Thoracic aorta (tissue), 2 donors: ENCODE results near the gene TRAK1. TPM values are rescaled to one million over a fixed set of nuclear protein-coding genes. Genes with fewer than 3 reads are reported as not detected.

Source experiments
- ATAC-seq: fragments of 150-250 bp; one replicate; pipeline ENCODE4 v1.8.0; 2017; ENCODE audit warnings: low read depth; ENCODE audit not compliant: insufficient number of reproducible peaks, low FRiP score
- DNase-seq: peaks from one replicate; pipeline ENCODE4 v3.0.0-alpha.2; 2020; ENCODE audit warnings: low spot score
- H3K27ac ChIP-seq, 2 donors: fragments of 200-600 bp; sonication (generic); 1 replicate in 1 of 2; 2 replicates in 1 of 2; pipeline ENCODE4 v1.5.1; 2016; ENCODE audit warnings: mild to moderate bottlenecking in 2 of 2, moderate library complexity in 2 of 2
- H3K27me3 ChIP-seq: fragments of 200-600 bp; sonication (generic); replicated peaks from 2 replicates; pipeline ENCODE4 v1.6.0; 2016; ENCODE audit warnings: mild to moderate bottlenecking; ENCODE audit not compliant: insufficient read depth
- H3K36me3 ChIP-seq: fragments of 200-600 bp; sonication (generic); one replicate; pipeline ENCODE4 v1.5.1; 2016
- H3K4me1 ChIP-seq, 2 donors: fragments of 200-600 bp; sonication (generic); 1 replicate in 1 of 2; 2 replicates in 1 of 2; pipeline versions ENCODE4 v1.5.1 to v1.6.0; 2016; ENCODE audit warnings: low read depth in 2 of 2, mild to moderate bottlenecking in 1 of 2; ENCODE audit not compliant: control insufficient read depth in 1 of 2
- H3K4me3 ChIP-seq: fragments of 200-600 bp; sonication (generic); 2 replicates; pipeline ENCODE4 v1.5.1; 2016; ENCODE audit warnings: mild to moderate bottlenecking
- H3K9me3 ChIP-seq: fragments of 200-600 bp; sonication (generic); 2 replicates; pipeline ENCODE4 v1.5.1; 2016
- total RNA-seq, 2 donors: library from RNA; depleted of rRNA; stranded (reverse); fragments of >200 nt; gene quantifications; one replicate each; pipeline versions ENCODE4 v1.1.0 to v1.2.3, GENCODE V29; 2016
- TF ChIP-seq, protein P1 (sequence below): fragments of 200-600 bp; sonication (generic); IDR thresholded peaks from one replicate; pipeline ENCODE4 v1.5.1; 2019; ENCODE audit warnings: antibody characterized with exemption

TRAK1 gene
- total RNA-seq, 2 donors from 2014 or later = 35.1 to 36.0 TPM

DNA sequence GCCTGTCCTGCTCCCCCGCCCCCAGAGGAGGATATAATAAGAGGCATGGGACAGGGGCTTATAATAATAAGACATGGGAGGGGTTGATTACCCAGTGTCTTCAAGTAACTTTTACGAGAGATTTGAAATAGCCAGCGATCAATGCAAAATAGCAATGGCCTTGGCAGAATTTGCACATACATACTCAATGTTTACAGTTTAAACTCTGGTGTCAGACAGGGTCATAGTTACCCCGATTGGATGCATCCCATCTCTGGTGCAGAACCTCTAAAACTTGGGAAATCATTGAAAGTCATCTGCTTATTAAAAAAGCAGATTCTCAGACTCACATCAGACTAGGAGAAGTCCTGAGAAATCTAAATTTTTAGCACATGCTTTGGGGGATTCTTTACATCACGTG is 61.0 kb downstream of the TRAK1 start:
- no peak for ATAC-seq
- TF ChIP-seq, protein P1, sequence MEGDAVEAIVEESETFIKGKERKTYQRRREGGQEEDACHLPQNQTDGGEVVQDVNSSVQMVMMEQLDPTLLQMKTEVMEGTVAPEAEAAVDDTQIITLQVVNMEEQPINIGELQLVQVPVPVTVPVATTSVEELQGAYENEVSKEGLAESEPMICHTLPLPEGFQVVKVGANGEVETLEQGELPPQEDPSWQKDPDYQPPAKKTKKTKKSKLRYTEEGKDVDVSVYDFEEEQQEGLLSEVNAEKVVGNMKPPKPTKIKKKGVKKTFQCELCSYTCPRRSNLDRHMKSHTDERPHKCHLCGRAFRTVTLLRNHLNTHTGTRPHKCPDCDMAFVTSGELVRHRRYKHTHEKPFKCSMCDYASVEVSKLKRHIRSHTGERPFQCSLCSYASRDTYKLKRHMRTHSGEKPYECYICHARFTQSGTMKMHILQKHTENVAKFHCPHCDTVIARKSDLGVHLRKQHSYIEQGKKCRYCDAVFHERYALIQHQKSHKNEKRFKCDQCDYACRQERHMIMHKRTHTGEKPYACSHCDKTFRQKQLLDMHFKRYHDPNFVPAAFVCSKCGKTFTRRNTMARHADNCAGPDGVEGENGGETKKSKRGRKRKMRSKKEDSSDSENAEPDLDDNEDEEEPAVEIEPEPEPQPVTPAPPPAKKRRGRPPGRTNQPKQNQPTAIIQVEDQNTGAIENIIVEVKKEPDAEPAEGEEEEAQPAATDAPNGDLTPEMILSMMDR = no peak
- peaks cover 0 to 7% of the 10 kb centered on the region in 2 donors for H3K4me1 ChIP-seq

DNA sequence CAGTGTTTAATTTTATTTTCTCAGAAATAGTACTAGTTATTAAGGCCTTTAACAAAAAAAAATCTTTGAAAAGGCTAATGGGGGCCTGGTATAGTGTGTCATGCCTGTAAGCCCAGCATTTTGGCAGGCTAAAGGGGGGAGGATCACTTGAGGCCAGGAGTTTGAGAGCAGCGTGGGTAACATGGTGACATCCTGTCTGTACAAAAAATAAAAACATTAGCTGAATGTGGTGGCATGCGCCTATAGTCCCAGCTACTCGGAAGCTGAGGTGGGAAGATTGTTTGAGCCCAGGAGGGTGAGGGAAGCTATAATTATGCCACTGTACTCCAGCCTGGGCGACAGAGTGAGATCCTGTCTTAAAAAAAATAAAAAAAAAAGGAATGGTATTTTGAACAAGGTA is 61.9 kb downstream of the TRAK1 start:
- TF ChIP-seq, protein P1 = no peak
- H3K4me3 ChIP-seq = no peak overlapping the region
- ATAC-seq (no peak), DNase-seq (no peak)
- H3K4me1 ChIP-seq = peaks cover 0 to 7% of the 10 kb centered on the region in 2 donors
- no peaks in the 10 kb centered on the region for H3K36me3 ChIP-seq
- no peaks in the 10 kb centered on the region for H3K9me3 ChIP-seq
- no peaks in the 10 kb centered on the region for H3K27me3 ChIP-seq
- no peak overlapping the region for H3K27ac ChIP-seq

More for the DNA sequence above, 61.0 kb downstream of the TRAK1 start:
- Histone ChIP-seq H3K9me3 (no peaks in the 10 kb centered on the region), H3K4me3 (no peak overlapping the region), H3K27me3 (no peaks in the 10 kb centered on the region), H3K27ac (no peak overlapping the region), H3K36me3 (no peaks in the 10 kb centered on the region)
- DNase-seq = no peak

DNA sequence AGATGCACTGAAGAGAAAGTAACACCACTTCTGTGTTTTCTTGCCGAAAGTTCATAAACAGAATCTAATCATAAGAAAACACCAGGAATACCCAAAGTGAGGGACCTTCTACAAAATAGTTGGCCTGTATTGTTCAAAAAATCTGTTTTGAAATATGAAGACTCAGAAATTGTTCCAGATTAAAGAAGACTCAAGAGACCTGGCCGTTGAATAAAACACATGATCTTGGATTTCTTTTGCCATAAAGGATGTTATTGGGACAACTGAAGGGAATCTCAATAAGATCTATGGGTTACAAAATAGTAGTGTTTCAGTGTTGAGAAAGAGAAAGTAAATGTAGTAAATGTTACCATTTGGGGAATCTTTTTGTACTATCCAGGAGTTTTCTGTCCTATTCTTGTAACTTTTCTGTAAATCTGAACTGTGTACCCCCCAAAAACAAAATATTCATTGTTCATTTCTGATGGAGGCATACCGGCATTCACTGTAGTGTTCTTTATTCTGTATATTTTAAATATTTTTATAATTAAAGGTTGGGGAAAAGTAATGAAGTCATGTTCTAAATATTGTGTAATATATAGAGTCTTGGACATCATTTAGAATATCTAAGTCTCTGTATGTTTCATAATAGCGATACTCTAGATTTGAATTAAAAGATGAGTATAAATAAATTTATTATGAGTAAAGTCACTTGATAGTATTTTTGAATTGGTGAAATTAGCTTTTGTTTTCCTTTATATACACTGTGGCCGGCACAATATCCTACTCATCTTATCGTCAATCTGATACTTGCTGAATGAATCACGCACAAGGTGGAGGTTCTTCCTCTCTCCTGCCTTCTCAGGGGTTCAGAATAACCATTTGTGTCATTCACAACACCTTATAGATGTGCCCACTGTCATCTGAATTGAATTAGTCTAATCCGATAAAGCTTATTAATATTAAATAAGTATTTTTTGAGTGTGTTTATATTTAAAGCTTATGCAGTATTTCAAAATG is 66.7 kb downstream of the TRAK1 start:
- Histone ChIP-seq H3K4me3 (no peak overlapping the region), H3K27me3 (no peaks in the 10 kb centered on the region), H3K27ac (no peak overlapping the region), H3K4me1 (peaks cover 20 to 29% of the 10 kb centered on the region in 2 donors), H3K9me3 (no peaks in the 10 kb centered on the region), H3K36me3 (no peaks in the 10 kb centered on the region)
- TF ChIP-seq, protein P1 = no peak
- no peak for ATAC-seq
- no peak for DNase-seq

DNA sequence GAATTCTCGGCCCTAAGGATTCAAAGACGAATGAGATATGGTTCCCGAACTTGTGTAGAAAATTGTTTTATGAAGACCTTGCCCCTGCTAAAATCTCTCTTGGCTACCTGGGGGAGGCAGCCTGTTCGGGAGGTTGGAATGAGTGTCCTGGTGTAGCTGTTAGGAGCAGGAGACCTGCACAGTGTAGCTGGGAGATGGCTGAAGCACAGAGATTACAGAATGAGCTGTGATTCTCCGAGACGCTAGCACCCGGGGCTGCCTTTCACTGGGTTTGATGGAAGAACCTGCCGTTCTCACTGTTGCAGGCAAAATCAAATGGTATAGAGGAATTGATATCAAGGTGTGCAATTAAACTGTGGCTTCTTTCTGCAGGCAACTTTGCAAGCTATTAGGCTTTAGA is 68.0 kb downstream of the TRAK1 start:
- Histone ChIP-seq H3K4me3 (no peak overlapping the region), H3K9me3 (no peaks in the 10 kb centered on the region), H3K4me1 (peaks cover 20 to 29% of the 10 kb centered on the region in 2 donors), H3K27me3 (no peaks in the 10 kb centered on the region), H3K27ac (no peak overlapping the region), H3K36me3 (no peaks in the 10 kb centered on the region)
- TF ChIP-seq, protein P1 = no peak
- no peak for ATAC-seq
- no peak for DNase-seq

DNA sequence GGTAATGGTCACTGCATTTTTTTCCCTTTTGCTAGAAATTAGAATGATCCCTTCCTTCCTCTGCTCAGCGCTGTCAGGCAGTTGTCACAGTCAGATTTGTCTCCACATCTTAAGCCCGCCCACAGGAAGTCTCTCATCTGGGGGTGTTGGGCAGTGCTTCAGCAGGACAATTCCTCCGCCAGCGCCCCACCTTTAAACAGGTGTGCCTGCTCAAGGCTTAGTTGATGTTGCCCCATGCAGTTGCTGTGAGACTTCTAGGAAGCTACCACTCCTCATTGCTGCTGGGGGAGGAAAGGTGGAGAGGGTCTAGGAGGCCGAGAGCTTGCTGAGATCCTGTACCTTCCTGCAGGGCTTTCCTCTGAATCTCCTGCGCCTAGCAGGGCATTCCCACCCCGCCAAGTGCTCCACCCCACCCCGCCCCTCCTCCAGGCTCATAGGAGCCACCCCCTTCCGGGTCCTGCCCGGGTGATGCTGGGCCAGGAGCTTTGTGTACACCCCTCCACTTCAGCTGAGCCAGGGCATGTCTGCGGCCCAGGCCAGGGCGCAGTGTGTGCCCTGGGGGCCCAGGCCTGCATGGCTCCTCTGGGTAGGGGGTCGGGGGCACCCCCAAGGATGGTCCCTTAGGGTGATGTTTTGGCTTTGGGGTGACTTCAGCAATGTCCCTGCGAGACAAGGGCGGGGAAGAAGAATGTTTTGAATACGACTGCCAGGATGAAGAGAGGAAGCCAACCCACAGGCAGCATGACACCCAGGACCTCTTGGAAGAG is 68.7 kb downstream of the TRAK1 start:
- H3K4me3 ChIP-seq = peak overlapping the region; percentile 50
- TF ChIP-seq, protein P1 = no peak
- H3K27me3 ChIP-seq = no peaks in the 10 kb centered on the region
- H3K27ac ChIP-seq = peak overlapping the region in 1 of 2 donors; percentile 11
- DNase-seq (no peak), ATAC-seq (no peak)
- H3K4me1 ChIP-seq = peaks cover 20 to 29% of the 10 kb centered on the region in 2 donors
- H3K9me3 ChIP-seq = no peaks in the 10 kb centered on the region
- no peaks in the 10 kb centered on the region for H3K36me3 ChIP-seq
